ENCODE results near the gene SRC. TPM values are rescaled to one million over a fixed set of nuclear protein-coding genes. Genes with fewer than 3 reads are reported as not detected.

The SRC gene
- total and polyA plus RNA-seq, 2 donors from 2014 or later = 28.5 to 70.0 TPM

DNA sequence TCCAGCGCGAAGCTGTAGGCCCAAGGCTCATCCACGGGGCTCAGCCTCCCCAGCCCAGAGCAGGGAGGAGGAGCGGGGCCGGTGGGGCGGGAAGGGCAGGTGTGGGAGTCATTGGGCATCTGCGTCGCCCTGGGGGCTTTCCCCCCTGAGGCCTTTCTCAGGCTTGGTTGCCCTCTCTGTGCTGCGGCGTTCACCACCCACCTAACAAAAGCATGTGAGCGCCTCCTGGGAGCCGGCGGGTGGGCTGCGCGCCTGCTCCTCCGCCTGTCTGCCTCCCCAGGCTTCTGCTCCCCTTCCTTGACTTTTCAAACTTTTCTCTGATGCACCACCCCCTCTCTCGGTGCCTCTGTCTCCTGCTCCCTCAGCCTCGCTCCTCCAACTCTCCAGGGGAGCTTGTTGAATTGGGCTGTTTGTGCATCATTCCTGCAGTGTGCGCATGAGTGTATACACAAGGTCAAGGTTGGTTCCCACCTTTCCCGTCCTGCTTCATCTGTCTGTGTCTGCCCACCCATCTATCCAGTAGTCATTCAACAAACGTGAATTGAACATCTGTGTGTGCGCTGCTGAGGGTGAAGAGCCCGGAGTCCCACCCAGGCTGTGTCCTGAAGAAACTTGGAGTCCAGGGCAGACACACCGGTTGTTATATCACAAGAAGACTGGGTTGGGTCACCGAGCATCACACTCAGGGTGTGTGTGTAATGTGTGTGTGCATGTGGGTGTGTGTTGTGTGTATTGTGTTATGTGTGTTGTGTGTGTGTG is 92.7 kb downstream of the SRC start:
- no peak overlapping the region for H3K9ac ChIP-seq (ENCODE audit: low read length in 3 of 3)
- TF ChIP-seq, protein P1, sequence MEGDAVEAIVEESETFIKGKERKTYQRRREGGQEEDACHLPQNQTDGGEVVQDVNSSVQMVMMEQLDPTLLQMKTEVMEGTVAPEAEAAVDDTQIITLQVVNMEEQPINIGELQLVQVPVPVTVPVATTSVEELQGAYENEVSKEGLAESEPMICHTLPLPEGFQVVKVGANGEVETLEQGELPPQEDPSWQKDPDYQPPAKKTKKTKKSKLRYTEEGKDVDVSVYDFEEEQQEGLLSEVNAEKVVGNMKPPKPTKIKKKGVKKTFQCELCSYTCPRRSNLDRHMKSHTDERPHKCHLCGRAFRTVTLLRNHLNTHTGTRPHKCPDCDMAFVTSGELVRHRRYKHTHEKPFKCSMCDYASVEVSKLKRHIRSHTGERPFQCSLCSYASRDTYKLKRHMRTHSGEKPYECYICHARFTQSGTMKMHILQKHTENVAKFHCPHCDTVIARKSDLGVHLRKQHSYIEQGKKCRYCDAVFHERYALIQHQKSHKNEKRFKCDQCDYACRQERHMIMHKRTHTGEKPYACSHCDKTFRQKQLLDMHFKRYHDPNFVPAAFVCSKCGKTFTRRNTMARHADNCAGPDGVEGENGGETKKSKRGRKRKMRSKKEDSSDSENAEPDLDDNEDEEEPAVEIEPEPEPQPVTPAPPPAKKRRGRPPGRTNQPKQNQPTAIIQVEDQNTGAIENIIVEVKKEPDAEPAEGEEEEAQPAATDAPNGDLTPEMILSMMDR (IDR thresholded peaks at IDR 0.05; ENCODE audit: borderline replicate concordance, extremely low read depth, insufficient read depth) = no peak
- H3K4me1 ChIP-seq (ENCODE audit: control insufficient read depth in 2 of 3, insufficient read depth in 2 of 3, low read depth in 1 of 3, low read length in 3 of 3) = no peaks in the 10 kb centered on the region
- no peaks in the 10 kb centered on the region for H3K36me3 ChIP-seq (ENCODE audit: control insufficient read depth in 2 of 3, insufficient read depth in 3 of 3, low read length in 3 of 3)
- H3K4me3 ChIP-seq (ENCODE audit: low read length in 3 of 3) = peak overlapping the region in 1 of 3 donors; percentile 28
- no peaks in the 10 kb centered on the region for H3K27me3 ChIP-seq (ENCODE audit: control insufficient read depth, insufficient read depth, low read length)
- intact Hi-C loops (cut with DNase I) = no loop called here
- H3K9me3 ChIP-seq (ENCODE audit: control insufficient read depth in 2 of 3, insufficient read depth in 1 of 3, low read length in 3 of 3) = no peaks in the 10 kb centered on the region
- no peak for FAIRE-seq
- DNase-seq = no peak
- H3K27ac ChIP-seq (ENCODE audit: low read depth in 2 of 2, low read length in 2 of 2) = no peak overlapping the region

DNA sequence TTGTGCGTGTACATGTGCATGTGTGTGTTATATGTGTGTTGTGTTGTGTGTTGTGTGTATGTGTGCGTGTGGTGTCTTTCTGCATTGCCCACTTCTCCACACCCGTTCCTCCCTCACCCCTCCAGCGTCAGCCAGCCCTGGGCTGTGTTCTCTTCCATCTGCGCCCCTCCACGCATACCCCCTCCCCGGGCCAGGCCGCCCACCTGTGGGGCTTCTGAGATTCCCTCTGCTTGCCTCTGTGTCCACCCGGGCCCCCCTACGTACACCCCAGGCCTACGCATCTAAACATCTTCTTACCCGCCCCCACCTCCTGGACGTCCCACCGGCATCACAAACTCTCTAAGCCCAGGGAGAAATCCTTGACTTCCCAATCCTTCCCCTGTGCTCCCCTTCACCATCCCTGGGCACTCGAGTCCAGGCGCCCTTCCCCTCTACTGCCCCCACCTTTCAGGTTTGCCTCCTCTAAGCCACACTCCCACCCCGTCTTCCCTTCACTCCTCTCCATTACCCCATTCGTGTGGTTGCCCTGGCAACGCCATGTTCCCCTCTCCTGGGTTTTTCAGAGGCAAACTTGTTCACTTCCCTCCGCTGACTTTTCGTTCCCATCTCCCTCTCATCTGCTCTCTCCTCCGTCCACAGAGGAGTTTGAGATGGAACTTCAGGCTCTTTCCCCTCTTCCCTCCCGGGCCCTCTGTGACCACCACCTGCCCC is 93.4 kb downstream of the SRC start:
- DNase-seq (peak in 2 of 5 donors; percentile 38 to 52), FAIRE-seq (no peak)
- no peaks in the 10 kb centered on the region for H3K9me3 ChIP-seq (ENCODE audit: control insufficient read depth in 2 of 3, insufficient read depth in 1 of 3, low read length in 3 of 3)
- H3K27ac ChIP-seq (ENCODE audit: low read depth in 2 of 2, low read length in 2 of 2) = no peak overlapping the region
- H3K36me3 ChIP-seq (ENCODE audit: control insufficient read depth in 2 of 3, insufficient read depth in 3 of 3, low read length in 3 of 3) = no peaks in the 10 kb centered on the region
- TF ChIP-seq, protein P1 (IDR thresholded peaks at IDR 0.05; ENCODE audit: borderline replicate concordance, extremely low read depth, insufficient read depth) = no peak
- intact Hi-C loops (cut with DNase I) = no loop called here
- no peaks in the 10 kb centered on the region for H3K4me1 ChIP-seq (ENCODE audit: control insufficient read depth in 2 of 3, insufficient read depth in 2 of 3, low read depth in 1 of 3, low read length in 3 of 3)
- H3K4me3 ChIP-seq (ENCODE audit: low read length in 3 of 3) = peak overlapping the region in 1 of 3 donors; percentile 28
- no peaks in the 10 kb centered on the region for H3K27me3 ChIP-seq (ENCODE audit: control insufficient read depth, insufficient read depth, low read length)
- no peak overlapping the region for H3K9ac ChIP-seq (ENCODE audit: low read length in 3 of 3)

DNA sequence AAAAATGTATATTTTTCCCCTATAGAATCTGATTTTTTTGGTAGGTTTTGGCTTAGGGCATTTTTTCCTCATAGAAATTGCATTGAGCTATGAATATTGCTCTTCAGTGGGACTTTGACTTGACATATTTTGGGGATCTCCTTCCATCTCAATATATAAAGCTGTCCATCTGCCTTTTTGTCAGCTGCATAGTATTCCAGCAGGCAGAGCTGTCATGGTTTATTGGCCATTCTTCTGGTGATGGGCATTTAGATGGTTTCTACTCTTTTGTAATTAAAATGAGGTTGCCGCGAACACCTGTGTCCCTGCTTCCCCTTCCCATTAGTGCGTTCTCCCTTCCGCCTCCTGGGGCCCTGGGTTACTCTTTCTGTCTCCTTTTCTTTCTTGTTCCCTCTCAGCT is 95.1 kb downstream of the SRC start:
- H3K4me1 ChIP-seq (ENCODE audit: control insufficient read depth in 2 of 3, insufficient read depth in 2 of 3, low read depth in 1 of 3, low read length in 3 of 3) = no peaks in the 10 kb centered on the region
- H3K4me3 ChIP-seq (ENCODE audit: low read length in 3 of 3) = no peak overlapping the region
- TF ChIP-seq, protein P1 (IDR thresholded peaks at IDR 0.05; ENCODE audit: borderline replicate concordance, extremely low read depth, insufficient read depth) = no peak
- no peaks in the 10 kb centered on the region for H3K36me3 ChIP-seq (ENCODE audit: control insufficient read depth in 2 of 3, insufficient read depth in 3 of 3, low read length in 3 of 3)
- H3K27ac ChIP-seq (ENCODE audit: low read depth in 2 of 2, low read length in 2 of 2) = no peak overlapping the region
- intact Hi-C loops (cut with DNase I) = no loop called here
- no peak overlapping the region for H3K9ac ChIP-seq (ENCODE audit: low read length in 3 of 3)
- no peak for DNase-seq
- H3K27me3 ChIP-seq (ENCODE audit: control insufficient read depth, insufficient read depth, low read length) = no peaks in the 10 kb centered on the region
- no peaks in the 10 kb centered on the region for H3K9me3 ChIP-seq (ENCODE audit: control insufficient read depth in 2 of 3, insufficient read depth in 1 of 3, low read length in 3 of 3)
- no peak for FAIRE-seq

Measured in kidney (tissue), 14 donors.